Endothelial cell of umbilical vein (primary cell): Measurements from ENCODE around the gene ZDHHC22. TPM values are rescaled to one million over a fixed set of nuclear protein-coding genes. Genes with fewer than 3 reads are reported as not detected.

Experiments used
- BruUV-seq: library from RNA; stranded (reverse); fragments of 400-500 nt; replicated peaks from 2 replicates; lab custom pipeline; 2021; lab: Mats Ljungman, UMichigan
- CTCF ChIA-PET: fragments of 300-600, 350-600 bp; sonication (Branson Sonifier 250); formaldehyde crosslinking; loops from one replicate; lab custom pipeline; 2021; ENCODE audit warnings: antibody characterized with exemption, inconsistent platforms; lab: Charles Lee
- POLR2A ChIA-PET: fragments of 300-600, 350-600 bp; sonication (Branson Sonifier 250); formaldehyde crosslinking; loops from one replicate; lab custom pipeline; 2021; ENCODE audit warnings: antibody characterized with exemption, inconsistent platforms; lab: Charles Lee
- DNase-seq: peaks from one replicate; pipeline ENCODE4 v3.0.0-alpha.2; 2011; ENCODE audit warnings: low read depth, low spot score
- FAIRE-seq: peaks from 2 replicates; lab custom pipeline; 2011; peaks lifted over from hg19 to GRCh38; lab: Jason Lieb, UNC
- H2AFZ ChIP-seq: 2 replicates; pipeline ENCODE4 v1.6.0; 2012; ENCODE audit warnings: low read depth, low read length, control low read depth, inconsistent platforms
- H3K27ac ChIP-seq: 2 replicates; pipeline ENCODE4 v1.5.1; 2011; ENCODE audit warnings: low read depth, mild to moderate bottlenecking, control low read depth, low read length, moderate library complexity; ENCODE audit not compliant: insufficient read depth
- H3K27me3 ChIP-seq, 2 experiments: 2 replicates each; pipeline versions ENCODE4 v1.6.0 to v1.6.1; 2011; ENCODE audit warnings: low read length in 2 of 2, mixed read lengths in 1 of 2; ENCODE audit not compliant: control insufficient read depth in 2 of 2, insufficient read depth in 2 of 2
- H3K36me3 ChIP-seq, 2 experiments: 2 replicates in 1 of 2; 3 replicates in 1 of 2; pipeline ENCODE4 v1.5.1; 2011; ENCODE audit warnings: low read length in 2 of 2, mild to moderate bottlenecking in 1 of 2, moderate library complexity in 1 of 2; ENCODE audit not compliant: control insufficient read depth in 2 of 2, insufficient read depth in 2 of 2; ENCODE audit errors: extremely low read depth in 1 of 2
- H3K4me1 ChIP-seq: 3 replicates; pipeline ENCODE4 v1.5.1; 2011; ENCODE audit warnings: mild to moderate bottlenecking, low read length; ENCODE audit not compliant: control insufficient read depth, insufficient read depth; ENCODE audit errors: extremely low read depth
- H3K4me2 ChIP-seq: 2 replicates; pipeline ENCODE4 v1.6.1; 2011; ENCODE audit warnings: low read length, control low read depth, mixed read lengths; ENCODE audit not compliant: insufficient read depth
- H3K4me3 ChIP-seq, 3 experiments: fragments of 200-600 bp in 1 of 3; sonication (generic), shearing (Covaris generic) in 1 of 3; replicated peaks in 1 of 3; 2 replicates each; pipeline ENCODE4 v1.5.1; 2011 to 2016; ENCODE audit warnings: control low read depth in 3 of 3, low read length in 3 of 3, mild to moderate bottlenecking in 2 of 3, inconsistent platforms in 1 of 3, low read depth in 1 of 3, moderate library complexity in 1 of 3; ENCODE audit not compliant: insufficient read depth in 1 of 3
- H3K79me2 ChIP-seq: 2 replicates; pipeline ENCODE4 v1.6.0; 2012; ENCODE audit warnings: low read length, inconsistent platforms; ENCODE audit not compliant: control insufficient read depth, insufficient read depth
- H3K9ac ChIP-seq: replicated peaks from 2 replicates; pipeline ENCODE3; 2011; ENCODE audit warnings: low read length, control low read depth; ENCODE audit not compliant: insufficient read depth; ENCODE audit errors: extremely low read depth
- H3K9me1 ChIP-seq: replicated peaks from 3 replicates; pipeline ENCODE4 v1.6.0; 2011; ENCODE audit warnings: mild to moderate bottlenecking, low read length; ENCODE audit not compliant: control insufficient read depth, insufficient read depth; ENCODE audit errors: extremely low read depth
- H3K9me3 ChIP-seq: replicated peaks from 2 replicates; pipeline ENCODE4 v1.5.1; 2012; ENCODE audit warnings: low read length, inconsistent platforms; ENCODE audit not compliant: control insufficient read depth, insufficient read depth
- H4K20me1 ChIP-seq: replicated peaks from 2 replicates; pipeline ENCODE3; 2011; ENCODE audit warnings: mild to moderate bottlenecking, low read length; ENCODE audit not compliant: control insufficient read depth, insufficient read depth; ENCODE audit errors: extremely low read depth
- GATA2 ChIP-seq: IDR thresholded peaks from 2 replicates; pipeline ENCODE4 v1.7.0; 2011; ENCODE audit warnings: low read depth, mild to moderate bottlenecking, moderate library complexity, mixed read lengths, low read length; ENCODE audit not compliant: insufficient read length, insufficient read depth
- JUN ChIP-seq: IDR thresholded peaks from 2 replicates; pipeline ENCODE4 v1.6.1; 2011; ENCODE audit warnings: borderline replicate concordance, low read depth; ENCODE audit not compliant: insufficient read length, insufficient read depth
- MYC ChIP-seq: IDR thresholded peaks from one replicate; pipeline ENCODE4 v1.6.1; 2011; ENCODE audit warnings: mild to moderate bottlenecking, low read depth, low read length
- dilution Hi-C: fragments of 300-500 bp; cut with MboI; formaldehyde crosslinking; loops from one replicate; pipeline ENCODE4 v1.15.0; 2019; ENCODE audit warnings: low sequenced_read_pairs; ENCODE audit not compliant: extremely low pct_ligation_motif_present
- intact Hi-C: fragments of 100-400 bp; cut with micrococcal nuclease; formaldehyde crosslinking; loops from one replicate; pipeline ENCODE4 v1.10.0; 2022
- polyA plus RNA-seq, 4 experiments: library from polyadenylated mRNA; depleted of rRNA in 3 of 4; stranded (reverse) in 3 of 4; unstranded in 1 of 4; fragments of >200 nt; gene quantifications; 2 replicates each; pipeline versions ENCODE4 v1.2.1 to v1.2.3, GENCODE V29; 2011 to 2012; ENCODE audit warnings: missing spikeins in 1 of 4
- total RNA-seq: library from RNA; stranded (reverse); gene quantifications from 2 replicates; pipeline ENCODE4 v1.2.3, GENCODE V29; 2021

Gene ZDHHC22
- total and polyA plus RNA-seq, 2 donors (not counting 3 experiments of a cell fraction or from before 2014, with no cell fraction given), result 0.03 to 0.24 TPM

DNA sequence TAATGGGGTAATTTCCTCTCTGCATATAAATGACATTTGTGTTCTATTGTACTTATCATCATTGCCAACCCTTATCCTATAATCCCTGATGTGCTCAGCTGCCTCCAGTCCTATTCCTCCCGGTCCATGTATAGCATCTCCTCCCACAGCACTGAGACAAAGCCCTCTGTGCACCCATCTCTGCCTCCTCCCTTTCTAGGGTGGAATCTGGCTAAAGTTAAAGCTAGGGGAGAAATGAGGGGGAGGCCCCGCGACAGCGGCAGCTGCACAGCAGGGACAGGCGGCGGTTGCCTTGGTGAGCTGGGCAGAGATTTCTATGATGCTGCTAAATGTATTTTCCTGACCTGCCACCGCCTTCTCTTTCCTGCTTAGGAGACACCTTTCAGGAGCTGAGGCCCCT, 12.8 kb upstream of the ZDHHC22 start:
- no peaks in the 10 kb centered on the region for H3K79me2 ChIP-seq
- H3K36me3 ChIP-seq, result no peaks in the 10 kb centered on the region
- ChIA-PET POLR2A (interaction anchor here (0.7 kb wide), 1 partner anchor 30 kb away, joined by 3 read pairs; no protein-coding TSS in a partner anchor), CTCF (interaction anchor here (2.0 to 8.9 kb wide), 2 partner anchors 7 to 161 kb away, joined by 6 to 212 read pairs; no protein-coding TSS in a partner anchor)
- dilution Hi-C loops, result no loop called here
- no peak overlapping the region for H3K9ac ChIP-seq
- H3K4me2 ChIP-seq, result no peak overlapping the region
- H2AFZ ChIP-seq, result no peak overlapping the region
- H3K9me3 ChIP-seq, result no peaks in the 10 kb centered on the region
- no peak overlapping the region for H3K4me3 ChIP-seq
- intact Hi-C loops, result loop anchor here (5.0 to 10.0 kb wide), 2 partner anchors 303 to 400 kb away; partner anchors contain the start of genes AHSA1 and VIPAS39
- FAIRE-seq (no peak), DNase-seq (no peak)
- H3K27me3 ChIP-seq, result peaks cover 10 to 13% of the 10 kb centered on the region in 2 experiments
- no peak for TF ChIP-seq GATA2
- H3K4me1 ChIP-seq, result no peaks in the 10 kb centered on the region
- BruUV-seq, result no TSS peak
- no peaks in the 10 kb centered on the region for H4K20me1 ChIP-seq
- no peaks in the 10 kb centered on the region for H3K9me1 ChIP-seq
- H3K27ac ChIP-seq, result no peak overlapping the region

DNA sequence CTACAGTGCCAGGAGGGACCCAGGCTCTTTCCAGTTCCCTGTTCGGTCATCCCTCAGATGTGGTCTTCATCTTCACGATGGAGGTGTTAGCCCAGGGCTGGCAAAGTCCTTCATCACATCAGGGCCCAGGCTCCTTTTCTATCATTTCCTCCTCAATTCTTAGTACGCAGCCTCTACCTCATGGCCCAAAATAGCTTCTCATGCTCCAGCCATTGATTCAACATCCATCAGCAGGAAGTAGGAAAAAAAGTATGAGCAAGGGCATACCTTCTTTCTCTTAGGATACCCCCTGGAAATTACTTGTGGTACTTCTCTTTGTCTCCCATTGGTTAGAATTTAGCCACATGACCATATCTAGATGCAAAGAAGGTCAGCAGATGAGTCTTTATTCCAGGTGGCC, 12.2 kb upstream of the ZDHHC22 start:
- ChIA-PET CTCF (interaction anchor here (0.7 to 8.9 kb wide), 6 partner anchors 8 to 398 kb away, joined by 3 to 212 read pairs (median 18); no protein-coding TSS in a partner anchor), POLR2A (interaction anchor here (0.7 kb wide), 1 partner anchor 30 kb away, joined by 3 read pairs; no protein-coding TSS in a partner anchor)
- BruUV-seq, result no TSS peak
- Histone ChIP-seq H3K9ac (no peak overlapping the region), H4K20me1 (no peaks in the 10 kb centered on the region), H3K4me1 (no peaks in the 10 kb centered on the region), H3K9me3 (no peaks in the 10 kb centered on the region), H2AFZ (no peak overlapping the region), H3K79me2 (no peaks in the 10 kb centered on the region), H3K4me3 (no peak overlapping the region), H3K36me3 (no peaks in the 10 kb centered on the region), H3K27me3 (peaks cover 10 to 15% of the 10 kb centered on the region in 2 experiments), H3K27ac (no peak overlapping the region), H3K9me1 (no peaks in the 10 kb centered on the region), H3K4me2 (no peak overlapping the region)
- DNase-seq (no peak), FAIRE-seq (no peak)
- TF ChIP-seq MYC (no peak), JUN (no peak), GATA2 (no peak)
- intact Hi-C loops, result loop anchor here (2.0 to 10.0 kb wide), 3 partner anchors 59 to 401 kb away; partner anchors contain the start of genes AHSA1 and VIPAS39
- dilution Hi-C loops, result no loop called here
